HL-60/S4 treated with phorbol 12-myristate 13-acetate at 8.2 ng/mL for 4 days and 3 days (cell line): ENCODE results near the gene ABCA7.

Source experiments
- in situ Hi-C: fragments of 300-500 bp; cut with MboI; formaldehyde crosslinking; loops from 2 replicates; pipeline ENCODE4 v1.15.0; 2022; ENCODE audit warnings: low sequenced_read_pairs

ABCA7 gene

GRCh38 chr19:1052349-1052975 is 12.6 kb downstream of the ABCA7 start:
- in situ Hi-C loops: no loop called here

DNA sequence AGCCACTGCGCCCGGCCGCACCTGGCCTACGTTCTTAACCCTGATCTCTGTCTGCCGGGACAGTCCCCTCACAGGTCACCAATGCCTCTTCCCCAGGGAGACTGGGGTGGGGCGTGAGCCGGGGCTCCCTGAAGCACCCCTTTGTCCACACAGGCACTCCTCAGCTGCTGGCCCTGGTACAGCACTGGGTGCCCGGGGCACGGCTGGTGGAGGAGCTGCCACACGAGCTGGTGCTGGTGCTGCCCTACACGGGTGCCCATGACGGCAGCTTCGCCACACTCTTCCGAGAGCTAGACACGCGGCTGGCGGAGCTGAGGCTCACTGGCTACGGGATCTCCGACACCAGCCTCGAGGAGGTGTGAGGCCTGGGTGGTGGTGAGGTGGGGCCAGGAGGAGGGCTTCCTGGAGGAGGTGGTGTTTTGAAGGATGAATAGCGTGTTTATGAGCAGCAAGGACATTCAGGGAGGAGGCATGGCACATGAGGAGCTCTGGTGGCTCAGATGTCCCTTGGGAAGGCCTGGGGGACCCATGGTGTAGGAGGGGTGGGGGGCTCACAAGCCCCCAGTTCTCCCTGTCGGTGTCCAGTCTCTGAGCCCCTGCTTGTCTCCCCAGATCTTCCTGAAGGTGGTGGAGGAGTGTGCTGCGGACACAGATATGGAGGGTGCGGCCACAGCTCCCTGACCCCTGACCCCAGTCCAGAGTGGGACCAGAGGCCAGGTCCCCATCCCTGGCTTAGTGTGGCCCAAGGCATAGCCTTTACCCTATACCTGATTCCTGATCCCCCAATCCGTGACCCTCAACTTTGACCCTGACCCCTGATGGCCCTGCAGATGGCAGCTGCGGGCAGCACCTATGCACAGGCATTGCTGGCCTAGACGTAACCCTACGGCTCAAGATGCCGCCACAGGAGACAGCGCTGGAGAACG is 13.5 kb downstream of the ABCA7 start:
- in situ Hi-C loops: no loop called here

- in situ Hi-C loops: no loop called here
Measured at GRCh38 chr19:1054102-1055027, 14.5 kb downstream of the ABCA7 start.

DNA sequence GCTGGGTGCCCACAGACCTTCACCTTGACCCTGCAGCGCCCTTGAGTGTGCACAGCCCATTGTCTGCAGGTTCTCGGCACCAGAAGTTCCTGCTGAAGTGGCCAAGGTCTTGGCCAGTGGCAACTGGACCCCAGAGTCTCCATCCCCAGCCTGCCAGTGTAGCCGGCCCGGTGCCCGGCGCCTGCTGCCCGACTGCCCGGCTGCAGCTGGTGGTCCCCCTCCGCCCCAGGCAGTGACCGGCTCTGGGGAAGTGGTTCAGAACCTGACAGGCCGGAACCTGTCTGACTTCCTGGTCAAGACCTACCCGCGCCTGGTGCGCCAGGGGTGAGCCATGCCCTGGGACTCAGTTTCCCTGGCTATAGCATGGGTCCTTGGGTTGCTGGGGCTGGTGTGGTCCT is 15.1 kb downstream of the ABCA7 start:
- in situ Hi-C loops: no loop called here

DNA sequence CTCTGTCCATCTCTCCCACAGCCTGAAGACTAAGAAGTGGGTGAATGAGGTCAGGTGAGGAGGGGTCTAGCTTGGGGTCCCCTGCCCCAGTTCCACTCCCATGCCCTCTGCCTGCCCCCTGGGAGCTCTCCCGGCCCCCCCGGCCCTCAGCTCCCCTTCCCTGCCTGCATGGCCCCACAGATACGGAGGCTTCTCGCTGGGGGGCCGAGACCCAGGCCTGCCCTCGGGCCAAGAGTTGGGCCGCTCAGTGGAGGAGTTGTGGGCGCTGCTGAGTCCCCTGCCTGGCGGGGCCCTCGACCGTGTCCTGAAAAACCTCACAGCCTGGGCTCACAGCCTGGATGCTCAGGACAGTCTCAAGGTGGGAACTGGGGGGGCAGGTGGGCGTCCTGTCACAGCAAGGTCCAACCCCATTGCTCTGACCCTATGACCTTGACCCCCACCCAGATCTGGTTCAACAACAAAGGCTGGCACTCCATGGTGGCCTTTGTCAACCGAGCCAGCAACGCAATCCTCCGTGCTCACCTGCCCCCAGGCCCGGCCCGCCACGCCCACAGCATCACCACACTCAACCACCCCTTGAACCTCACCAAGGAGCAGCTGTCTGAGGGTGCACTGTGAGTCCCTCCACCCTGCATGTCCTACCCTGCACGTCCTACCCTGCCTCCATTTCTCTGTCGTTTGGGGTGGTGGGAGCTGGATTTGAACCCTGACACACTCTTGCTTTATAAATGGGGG is 16.1 kb downstream of the ABCA7 start:
- in situ Hi-C loops: no loop called here

DNA sequence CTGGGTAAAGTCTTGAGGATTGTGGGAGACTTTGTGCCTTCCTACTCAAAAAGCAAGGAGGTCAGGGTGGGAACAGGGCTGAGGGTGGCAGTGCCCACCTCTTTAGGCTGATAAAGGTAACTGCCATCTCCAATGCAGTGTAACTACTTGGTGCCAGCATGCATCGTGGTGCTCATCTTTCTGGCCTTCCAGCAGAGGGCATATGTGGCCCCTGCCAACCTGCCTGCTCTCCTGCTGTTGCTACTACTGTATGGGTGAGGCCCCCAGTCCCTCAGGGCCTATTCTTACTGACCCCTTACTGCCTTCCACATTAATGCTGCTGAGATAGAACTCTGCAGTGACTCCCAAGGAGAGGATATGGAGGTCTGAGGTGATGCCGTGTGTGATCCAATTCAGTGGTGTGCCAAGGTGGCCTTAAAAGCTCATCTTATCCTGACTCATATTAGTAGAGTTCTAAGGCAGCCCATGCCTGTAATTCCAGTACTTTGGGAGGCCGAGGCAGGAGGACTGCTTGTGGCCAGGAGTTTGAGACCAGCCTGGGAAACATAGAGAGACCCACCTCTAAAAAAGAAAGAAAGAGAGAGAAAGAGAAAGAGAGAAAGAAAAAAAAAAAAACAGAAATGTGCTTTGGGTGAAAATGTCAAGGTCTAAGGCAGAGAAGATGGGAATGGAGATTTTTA is 17.4 kb downstream of the ABCA7 start:
- in situ Hi-C loops: no loop called here

GRCh38 chr19:1058112-1058511 is 18.2 kb downstream of the ABCA7 start:
- in situ Hi-C loops: no loop called here

- in situ Hi-C loops: no loop called here
Measured at GRCh38 chr19:1060689-1061088, 20.8 kb downstream of the ABCA7 start.

DNA sequence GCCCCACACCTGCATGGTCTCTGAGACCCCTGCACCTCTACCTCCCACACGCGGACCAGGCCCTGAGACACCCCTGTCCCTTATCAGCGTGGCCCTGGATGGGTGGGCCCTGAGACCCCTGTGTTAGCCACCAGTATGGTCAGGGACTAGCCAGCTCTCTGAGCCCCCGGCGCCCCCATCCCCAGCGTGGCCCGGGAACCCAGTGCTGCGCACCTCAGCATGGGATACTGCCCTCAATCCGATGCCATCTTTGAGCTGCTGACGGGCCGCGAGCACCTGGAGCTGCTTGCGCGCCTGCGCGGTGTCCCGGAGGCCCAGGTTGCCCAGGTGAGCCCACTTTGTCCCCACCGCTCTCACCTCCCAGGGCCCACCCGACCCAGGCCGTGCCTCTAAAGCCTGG is 22.1 kb downstream of the ABCA7 start:
- in situ Hi-C loops: no loop called here

DNA sequence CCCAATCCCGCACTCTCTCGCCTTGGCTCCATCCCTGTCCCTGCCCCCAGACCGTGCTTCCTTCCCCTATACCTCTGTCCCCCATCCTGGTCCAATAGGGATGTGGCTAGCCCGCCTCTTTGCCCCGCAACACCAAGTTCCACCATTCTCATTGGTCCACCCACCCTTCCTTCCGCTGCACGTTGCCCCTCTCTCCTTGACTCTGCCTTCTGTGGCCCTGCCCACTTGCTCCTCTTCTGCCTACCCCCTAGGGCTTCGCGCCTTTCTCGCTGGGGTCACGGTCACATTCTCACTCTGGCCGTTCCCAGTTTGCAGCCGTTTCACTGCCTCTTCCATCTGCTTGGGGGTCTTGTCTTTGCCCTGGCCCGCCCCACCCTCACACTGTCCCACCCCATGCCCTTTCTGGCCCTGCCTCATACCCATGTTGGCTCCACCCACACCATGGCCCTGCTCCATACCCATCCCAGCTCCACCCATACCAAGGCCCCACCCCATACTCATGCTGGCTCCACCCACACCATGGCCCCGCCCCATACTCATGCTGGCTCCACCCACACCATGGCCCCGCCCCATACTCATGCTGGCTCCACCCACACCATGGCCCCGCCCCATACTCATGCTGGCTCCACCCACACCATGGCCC is 22.6 kb downstream of the ABCA7 start:
- in situ Hi-C loops: no loop called here

- in situ Hi-C loops: no loop called here
Measured at GRCh38 chr19:1063030-1063908, 23.4 kb downstream of the ABCA7 start.

DNA sequence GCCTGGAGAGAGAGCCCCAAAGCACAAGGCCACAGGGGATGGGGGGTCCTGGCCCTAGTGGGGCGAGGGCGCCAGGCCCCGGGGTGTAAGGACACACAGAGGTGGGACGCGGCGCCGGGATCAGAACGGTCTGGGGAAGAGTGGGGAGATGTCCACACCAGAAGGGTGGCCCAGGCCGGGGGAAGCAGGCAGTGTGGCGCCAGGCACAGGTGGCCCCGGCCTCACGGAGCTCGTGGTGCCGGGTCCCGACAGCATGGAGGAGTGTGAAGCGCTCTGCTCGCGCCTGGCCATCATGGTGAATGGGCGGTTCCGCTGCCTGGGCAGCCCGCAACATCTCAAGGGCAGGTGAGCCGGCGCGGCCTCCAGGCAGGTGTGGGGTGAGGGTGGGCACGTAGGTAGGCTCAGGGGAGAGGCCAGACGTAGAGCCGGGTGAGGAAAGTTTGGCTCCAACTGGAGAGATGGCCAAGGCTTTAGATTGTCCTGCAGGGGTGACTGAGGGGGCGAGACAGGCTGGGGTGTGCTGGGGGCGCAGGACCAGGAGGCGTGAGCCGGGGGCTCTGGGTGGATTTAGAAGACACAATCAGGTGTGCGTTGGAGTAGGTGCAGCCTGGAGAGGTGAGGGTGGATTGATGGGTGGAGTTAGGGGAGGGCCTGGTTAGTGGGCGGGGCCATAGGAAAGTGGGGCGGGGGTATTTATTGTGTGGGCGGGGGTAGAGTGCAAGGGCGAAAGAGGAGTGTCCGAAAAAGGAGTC is 24.2 kb downstream of the ABCA7 start:
- in situ Hi-C loops: no loop called here

GRCh38 chr19:1064661-1065605 is 25.0 kb downstream of the ABCA7 start:
- in situ Hi-C loops: no loop called here

GRCh38 chr19:1065606-1066109 is 25.8 kb downstream of the ABCA7 start:
- in situ Hi-C loops: no loop called here

- in situ Hi-C loops: no loop called here
Measured at GRCh38 chr19:1066251-1066747, 26.4 kb downstream of the ABCA7 start.

DNA sequence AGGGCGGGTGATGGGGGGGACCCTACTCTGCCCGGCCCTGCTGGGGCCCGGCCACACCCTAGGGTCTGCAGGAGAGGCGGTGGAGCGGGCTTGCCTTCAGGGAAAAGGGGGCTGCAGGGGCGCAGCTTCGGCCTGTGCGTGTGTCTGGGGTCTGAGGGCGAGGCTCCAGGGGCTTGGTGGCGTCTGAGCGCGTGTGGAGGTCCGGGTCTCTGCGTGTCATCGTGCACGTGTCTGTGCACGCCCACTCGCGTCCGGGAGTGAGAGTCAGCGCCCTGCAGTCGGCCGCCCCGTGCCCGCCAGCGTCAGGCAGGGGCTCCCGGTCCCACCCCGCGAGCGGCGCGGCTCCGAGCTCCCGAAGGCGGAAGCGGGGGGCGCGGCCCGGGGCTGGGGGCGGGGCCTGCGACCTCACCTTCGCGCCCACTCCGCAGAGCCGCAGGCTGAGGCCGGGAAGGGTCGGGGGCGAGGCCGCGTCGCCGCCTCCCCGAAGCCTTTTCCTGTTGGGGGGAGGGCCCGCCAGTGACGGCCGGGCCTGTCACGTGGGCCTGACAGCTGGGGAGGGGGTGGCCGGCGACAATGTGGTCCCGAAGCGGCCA is 26.9 kb downstream of the ABCA7 start, which contains the start of gene ARHGAP45:
Gene ARHGAP45, plus strand, starts transcription at position 420 of the 593 bp plus-strand sequence. CDS start 239 bp downstream, outside the sequence.
- in situ Hi-C loops: no loop called here
